B cell (primary cell): ENCODE measurements around the gene MLLT3. TPM values are rescaled to one million over a fixed set of nuclear protein-coding genes. Genes with fewer than 3 reads are reported as not detected.

Experiments used
- ATAC-seq: fragments of 200-7000 bp; cut with Tn5 transposase; one replicate; pipeline ENCODE4 v1.10.0; 2021; ENCODE audit warnings: low read depth, mild to moderate bottlenecking, moderate number of reproducible peaks, moderate library complexity
- CTCF ChIA-PET: fragments of 350-600 bp; sonication (Branson Sonifier 250); formaldehyde crosslinking; loops from one replicate; lab custom pipeline; 2021; ENCODE audit warnings: antibody characterized with exemption, inconsistent platforms; lab: Charles Lee
- POLR2A ChIA-PET: fragments of 350-600 bp; sonication (Branson Sonifier 250); formaldehyde crosslinking; loops from one replicate; lab custom pipeline; 2021; ENCODE audit warnings: antibody characterized with exemption; lab: Charles Lee
- DNase-seq: peaks from one replicate; pipeline ENCODE4 v3.0.0; 2013
- H2AFZ ChIP-seq: 2 replicates; pipeline ENCODE4 v1.6.1; 2012; ENCODE audit warnings: mild to moderate bottlenecking, low read depth, low read length; ENCODE audit not compliant: insufficient read depth, poor library complexity, severe bottlenecking
- H3K27ac ChIP-seq, 2 donors: 1 replicate in 1 of 2; 2 replicates in 1 of 2; pipeline ENCODE4 v1.5.1; 2012 to 2013; ENCODE audit warnings: low read length in 2 of 2, mild to moderate bottlenecking in 2 of 2, moderate library complexity in 1 of 2
- H3K27me3 ChIP-seq, 4 experiments: fragments of 200-600 bp in 1 of 4; sonication (generic) in 1 of 4; replicated peaks in 1 of 4; 1 replicate in 2 of 4; 2 replicates in 2 of 4; pipeline versions ENCODE4 v1.6.1 to v1.7.0; 2013 to 2016; ENCODE audit warnings: low read length in 3 of 4, mild to moderate bottlenecking in 2 of 4, mixed read lengths in 1 of 4, moderate library complexity in 1 of 4; ENCODE audit not compliant: insufficient read depth in 4 of 4, control insufficient read depth in 3 of 4; ENCODE audit errors: control extremely low read depth in 1 of 4
- H3K36me3 ChIP-seq, 2 experiments: replicated peaks in 1 of 2; 1 replicate in 1 of 2; 2 replicates in 1 of 2; pipeline versions ENCODE4 v1.6.1 to v1.7.1; 2013; ENCODE audit warnings: low read length in 1 of 2; ENCODE audit not compliant: insufficient read depth in 2 of 2, control insufficient read depth in 1 of 2; ENCODE audit errors: control extremely low read depth in 1 of 2, extremely low read depth in 1 of 2
- H3K4me1 ChIP-seq, 2 donors: fragments of 200-600 bp in 1 of 2; sonication (generic) in 1 of 2; 1 replicate in 1 of 2; 2 replicates in 1 of 2; pipeline versions ENCODE4 v1.5.1 to v1.6.1; 2013 to 2017; ENCODE audit warnings: low read length in 2 of 2; ENCODE audit not compliant: control insufficient read depth in 2 of 2, insufficient read depth in 2 of 2
- H3K4me2 ChIP-seq: replicated peaks from 2 replicates; pipeline ENCODE3; 2012; ENCODE audit warnings: mild to moderate bottlenecking, low read depth, low read length; ENCODE audit not compliant: poor library complexity, severe bottlenecking
- H3K4me3 ChIP-seq, 5 experiments: fragments of 200-600 bp in 1 of 5; sonication (generic) in 1 of 5; 1 replicate in 3 of 5; 2 replicates in 2 of 5; pipeline versions ENCODE4 v1.5.1 to v1.7.0; 2011 to 2016; ENCODE audit warnings: low read length in 4 of 5, mild to moderate bottlenecking in 4 of 5, low read depth in 2 of 5, control low read depth in 1 of 5, moderate library complexity in 1 of 5; ENCODE audit not compliant: insufficient read depth in 1 of 5; ENCODE audit errors: control extremely low read depth in 1 of 5, extremely low read depth in 1 of 5
- H3K79me2 ChIP-seq: fragments of 200-600 bp; sonication (generic); one replicate; pipeline ENCODE4 v1.6.0; 2016; ENCODE audit warnings: low read length; ENCODE audit not compliant: control insufficient read depth, insufficient read depth
- H3K9ac ChIP-seq: fragments of 200-600 bp; sonication (generic); 2 replicates; pipeline ENCODE4 v1.6.1; 2017; ENCODE audit warnings: mild to moderate bottlenecking, low read length, moderate library complexity
- H3K9me3 ChIP-seq, 3 donors: one replicate each; pipeline versions ENCODE4 v1.6.1 to v1.7.1; 2013; ENCODE audit warnings: low read length in 2 of 3; ENCODE audit not compliant: control insufficient read depth in 2 of 3, insufficient read depth in 1 of 3; ENCODE audit errors: control extremely low read depth in 1 of 3
- H4K20me1 ChIP-seq: 2 replicates; pipeline ENCODE4 v1.6.0; 2012; ENCODE audit warnings: mild to moderate bottlenecking, low read length; ENCODE audit not compliant: insufficient read depth, control insufficient read depth, poor library complexity, severe bottlenecking
- H3K27ac Mint-ChIP-seq: one replicate; pipeline ENCODE4 v1.8.0; 2021; ENCODE audit warnings: mixed read lengths
- H3K27me3 Mint-ChIP-seq: one replicate; pipeline ENCODE4 v1.8.0; 2021; ENCODE audit warnings: mixed read lengths
- H3K4me1 Mint-ChIP-seq: one replicate; pipeline ENCODE4 v1.8.0; 2021; ENCODE audit warnings: mixed read lengths
- H3K4me3 Mint-ChIP-seq: one replicate; pipeline ENCODE4 v1.8.0; 2021; ENCODE audit warnings: mixed read lengths
- H3K9me3 Mint-ChIP-seq: one replicate; pipeline ENCODE4 v1.8.0; 2022; ENCODE audit warnings: mixed read lengths; ENCODE audit not compliant: insufficient read depth
- CTCF ChIP-seq: fragments of 200-600 bp; IDR thresholded peaks from one replicate; pipeline ENCODE4 v1.8.0; 2022; ENCODE audit warnings: antibody characterized with exemption, mild to moderate bottlenecking
- EZH2 ChIP-seq: IDR thresholded peaks from 2 replicates; pipeline ENCODE4 v1.6.1; 2012; ENCODE audit warnings: borderline replicate concordance, low read depth, mild to moderate bottlenecking, moderate library complexity, low read length; ENCODE audit not compliant: insufficient read depth, poor library complexity, severe bottlenecking
- WGBS: methylation state at CpG from one replicate; pipeline ENCODE4 v1.1.5; 2013; ENCODE audit warnings: missing lambda C conversion rate; ENCODE audit not compliant: insufficient coverage; 5-methylcytosine and 5-hydroxymethylcytosine counted together
- intact Hi-C: fragments of 100-400 bp; cut with micrococcal nuclease; formaldehyde crosslinking; loops from one replicate; pipeline ENCODE4 v1.10.0; 2022
- polyA plus RNA-seq: library from polyadenylated mRNA; depleted of rRNA; stranded (reverse); fragments of >200 nt; gene quantifications from 2 replicates; pipeline ENCODE4 v1.2.3, GENCODE V29; 2012
- total RNA-seq, 2 donors: library from RNA; stranded (reverse); fragments of 120-200 nt in 1 of 2; gene quantifications; 1 replicate in 1 of 2; 2 replicates in 1 of 2; pipeline versions ENCODE4 v1.2.3 to v1.2.4, GENCODE V29; 2013 to 2022

Gene MLLT3
- total and polyA plus RNA-seq, 2 donors (not counting 1 experiment from before 2014, with no cell fraction given): 3.4 to 3.6 TPM

GRCh38 chr9:20569525-20569924 lies 52.8 kb downstream of the MLLT3 start:
- Histone ChIP-seq H4K20me1 (no peaks in the 10 kb centered on the region), H3K79me2 (no peaks in the 10 kb centered on the region), H3K27ac (no peak overlapping the region), H3K36me3 (no peaks in the 10 kb centered on the region), H2AFZ (no peak overlapping the region), H3K4me3 (no peak overlapping the region), H3K4me1 (no peaks in the 10 kb centered on the region), H3K9me3 (no peaks in the 10 kb centered on the region), H3K9ac (no peak overlapping the region), H3K27me3 (no peaks in the 10 kb centered on the region), H3K4me2 (no peak overlapping the region)
- ATAC-seq (no peak), DNase-seq (no peak)
- ChIA-PET CTCF (no interaction called here), POLR2A (no interaction called here)
- Mint-ChIP-seq H3K9me3 (no peaks in the 10 kb centered on the region), H3K4me1 (no peaks in the 10 kb centered on the region), H3K4me3 (no peak overlapping the region), H3K27ac (no peak overlapping the region), H3K27me3 (peaks cover 6% of the 10 kb centered on the region)
- intact Hi-C loops: no loop called here
- 85% methylated on average over 3 of the region's 5 CpGs for whole genome bisulfite sequencing
- TF ChIP-seq CTCF: no peak
- TF ChIP-seq EZH2: no peak

GRCh38 chr9:20568400-20568799 lies 53.9 kb downstream of the MLLT3 start:
- intact Hi-C loops: no loop called here
- DNase-seq (no peak), ATAC-seq (no peak)
- Mint-ChIP-seq H3K4me1 (no peaks in the 10 kb centered on the region), H3K4me3 (no peak overlapping the region), H3K27me3 (peaks cover 6% of the 10 kb centered on the region), H3K9me3 (no peaks in the 10 kb centered on the region), H3K27ac (no peak overlapping the region)
- Histone ChIP-seq H3K36me3 (no peaks in the 10 kb centered on the region), H2AFZ (no peak overlapping the region), H3K79me2 (no peaks in the 10 kb centered on the region), H3K4me1 (no peaks in the 10 kb centered on the region), H3K9ac (no peak overlapping the region), H3K4me3 (no peak overlapping the region), H3K27me3 (no peaks in the 10 kb centered on the region), H3K9me3 (no peaks in the 10 kb centered on the region), H4K20me1 (no peaks in the 10 kb centered on the region), H3K27ac (no peak overlapping the region), H3K4me2 (no peak overlapping the region)
- TF ChIP-seq CTCF: no peak
- TF ChIP-seq EZH2: no peak
- ChIA-PET POLR2A (no interaction called here), CTCF (no interaction called here)
